CD4-positive, alpha-beta T cell treated with Interleukin-17A for 4 hours (primary cell): ENCODE results near the gene CCNJL.
"Not testable (repeated sequence)": the region's sequence is repeated elsewhere in the genome, so short reads cannot be mapped to it uniquely, and the experiment has no call there.

Experiments
- DNase-seq: peaks from one replicate; pipeline ENCODE4 v3.0.0-alpha.2; 2020; ENCODE audit warnings: mixed read lengths

Gene CCNJL

DNA sequence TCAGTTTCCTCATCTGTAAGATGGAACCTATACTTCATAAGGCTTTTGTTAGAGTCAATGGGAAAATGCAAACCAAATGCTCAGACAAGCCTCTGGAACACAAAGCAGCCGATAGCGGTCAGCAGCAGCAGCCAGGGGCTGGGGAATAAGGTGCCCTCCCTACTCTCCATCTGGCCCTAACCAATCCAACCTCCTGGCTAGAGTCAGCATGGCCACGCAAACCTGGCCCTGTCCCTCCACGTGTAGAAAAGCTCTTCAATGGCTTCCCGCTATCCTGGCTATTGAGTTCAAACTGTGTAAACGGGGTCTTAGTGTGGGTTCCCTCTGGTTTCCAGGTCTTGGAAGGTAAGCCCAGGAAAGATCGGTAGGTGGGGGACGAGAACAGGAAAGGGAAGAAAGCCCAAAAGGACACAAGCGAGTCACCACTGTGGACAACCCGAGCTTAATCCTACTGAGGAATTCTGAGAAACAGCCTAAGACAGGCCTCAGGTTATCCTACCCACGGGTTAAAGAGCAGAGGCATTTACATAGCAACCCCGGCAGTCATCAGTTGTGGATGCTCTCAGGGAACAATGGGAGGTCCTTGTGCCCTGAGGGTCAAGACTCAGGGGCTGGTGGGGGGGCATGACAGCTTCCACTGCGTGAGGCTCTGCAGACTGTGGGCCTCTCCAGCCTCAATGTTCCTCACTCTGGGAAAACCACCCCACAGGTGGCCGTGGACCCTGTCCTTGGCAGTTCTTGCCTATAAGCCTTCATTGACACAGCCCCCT lies 52.2 kb downstream of the CCNJL start:
- DNase-seq: no peak

DNA sequence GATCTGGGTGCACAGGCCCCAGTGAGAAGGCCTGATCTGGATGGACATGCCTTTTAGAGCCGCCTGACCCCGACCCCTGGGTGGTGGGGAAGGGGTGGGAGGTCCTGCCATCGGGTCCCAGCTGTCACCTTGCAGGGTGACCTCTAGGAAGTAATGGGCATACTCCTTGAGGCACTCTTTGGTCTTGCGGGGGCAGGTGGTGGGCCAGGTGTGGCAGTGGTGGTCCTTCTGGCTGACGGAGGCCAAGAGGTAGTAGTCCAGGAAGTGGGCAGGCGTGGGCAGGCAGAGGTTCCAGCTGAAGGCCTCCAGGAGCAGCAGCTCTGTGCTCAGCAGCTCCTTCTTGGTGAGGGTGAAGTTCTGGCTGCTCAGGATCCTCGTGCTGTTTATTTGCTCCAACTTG lies 53.0 kb downstream of the CCNJL start:
- no peak for DNase-seq

DNA sequence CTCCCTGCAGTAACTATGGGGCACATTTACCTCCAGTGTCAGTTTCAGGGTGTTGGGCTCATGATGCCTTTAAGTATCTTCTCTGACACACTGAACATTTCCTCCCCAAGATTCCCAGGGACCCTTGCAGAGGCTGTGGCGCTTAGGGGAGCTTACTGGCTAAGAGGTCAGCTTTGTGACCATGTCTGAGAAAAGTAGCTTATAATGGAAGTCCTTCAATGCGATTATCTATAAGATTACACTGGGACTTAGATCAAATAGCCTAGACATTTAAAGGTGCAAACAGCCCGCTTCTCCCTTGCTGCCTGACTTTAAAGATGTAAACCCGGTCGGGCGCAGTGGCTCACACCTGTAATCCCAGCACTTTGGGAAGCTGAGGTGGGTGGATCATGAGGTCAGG lies 57.7 kb downstream of the CCNJL start:
- no peak for DNase-seq

DNA sequence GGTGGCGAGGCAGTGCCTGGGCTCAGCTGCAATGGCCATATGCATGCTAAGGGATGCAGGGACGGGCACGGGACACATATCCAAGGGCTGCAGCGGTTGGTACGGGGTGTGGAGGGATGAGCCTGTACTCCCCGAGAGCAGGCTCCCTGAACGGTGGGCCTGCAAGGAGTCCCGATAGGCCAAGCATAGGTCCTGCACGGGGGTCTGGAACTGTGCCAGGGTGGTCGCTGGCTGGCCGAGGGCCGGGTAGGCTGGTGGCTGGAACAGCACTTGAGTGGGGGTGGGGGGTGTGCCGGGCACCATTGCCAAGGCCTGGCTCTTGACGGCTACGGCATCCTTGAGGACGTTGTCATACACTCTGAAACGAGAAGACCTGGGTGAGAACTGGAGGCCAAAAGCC lies 58.9 kb downstream of the CCNJL start:
- DNase-seq: no peak

DNA sequence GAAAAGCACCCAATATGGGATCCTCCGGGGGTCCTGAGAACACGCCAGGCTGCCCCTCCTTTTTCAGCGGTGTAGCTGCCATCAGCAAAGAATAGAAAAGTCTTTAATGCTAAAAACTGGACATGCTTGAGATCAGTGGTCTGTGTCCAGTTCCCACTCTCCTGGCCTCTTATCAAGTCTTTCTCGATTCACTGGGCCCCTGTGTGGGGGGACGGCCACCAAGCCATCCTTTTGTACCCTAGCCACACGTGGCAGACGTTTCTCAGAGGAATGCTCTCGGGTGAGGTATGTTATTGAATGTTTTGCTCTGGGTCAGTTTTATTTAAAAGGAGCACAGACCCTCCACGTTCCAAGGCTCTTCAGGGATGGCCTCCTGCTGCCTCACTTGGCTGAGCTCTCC lies 59.4 kb downstream of the CCNJL start:
- no peak for DNase-seq

DNA sequence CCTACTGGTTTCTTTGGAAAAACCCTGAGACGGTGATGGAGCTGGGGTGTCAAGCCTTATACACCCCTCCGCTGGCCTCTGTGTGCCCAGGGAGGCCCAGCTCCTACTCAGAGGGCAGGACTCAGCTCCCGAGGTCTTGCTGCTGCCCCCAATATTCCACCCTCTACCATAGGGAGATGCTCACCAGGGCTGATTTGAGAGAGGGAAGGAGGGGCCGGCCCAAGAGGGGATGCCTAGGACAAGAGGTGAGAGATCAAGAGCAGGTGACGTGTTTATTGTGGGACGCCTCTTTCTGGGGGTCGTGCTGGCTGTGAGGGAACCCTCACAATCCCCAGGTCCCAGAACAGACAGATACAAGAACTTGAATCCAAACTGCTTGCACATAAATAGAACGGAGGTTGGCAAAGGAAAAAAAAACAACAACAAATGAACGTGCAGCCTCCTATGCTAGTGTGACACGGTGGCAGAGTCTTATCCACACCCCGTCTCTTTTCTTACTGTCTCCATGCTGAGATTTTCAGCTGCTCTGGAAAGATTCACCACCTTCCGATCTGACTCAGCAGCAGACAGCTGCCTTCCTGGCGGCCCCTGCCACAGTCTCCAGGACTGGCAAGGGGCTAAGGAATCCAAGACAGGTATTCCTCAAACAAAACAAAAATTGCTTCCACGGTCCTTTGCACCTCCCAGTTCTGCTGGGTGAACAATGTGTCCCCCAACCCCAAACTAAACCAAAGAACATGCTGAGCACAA lies 60.8 kb downstream of the CCNJL start:
- DNase-seq: no peak

DNA sequence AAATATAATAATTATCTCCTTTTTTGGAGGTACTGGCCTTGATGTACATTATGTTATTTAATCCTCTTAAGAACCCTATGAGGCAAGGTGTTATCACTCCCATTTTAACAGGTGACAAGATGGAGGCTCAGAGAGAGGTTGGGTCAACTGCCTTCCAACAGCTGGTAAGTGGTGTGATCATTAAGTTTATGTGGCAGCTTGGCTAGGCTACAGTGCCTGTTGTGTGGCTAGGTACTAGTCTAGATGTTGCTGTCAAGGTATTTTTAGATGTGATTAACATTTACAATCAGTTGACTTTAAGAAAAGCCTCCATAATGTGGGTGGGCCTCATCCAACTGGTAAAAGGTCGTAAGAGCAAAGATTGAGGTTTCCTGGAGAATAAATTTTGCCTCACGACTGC lies 61.5 kb downstream of the CCNJL start:
- no peak for DNase-seq

DNA sequence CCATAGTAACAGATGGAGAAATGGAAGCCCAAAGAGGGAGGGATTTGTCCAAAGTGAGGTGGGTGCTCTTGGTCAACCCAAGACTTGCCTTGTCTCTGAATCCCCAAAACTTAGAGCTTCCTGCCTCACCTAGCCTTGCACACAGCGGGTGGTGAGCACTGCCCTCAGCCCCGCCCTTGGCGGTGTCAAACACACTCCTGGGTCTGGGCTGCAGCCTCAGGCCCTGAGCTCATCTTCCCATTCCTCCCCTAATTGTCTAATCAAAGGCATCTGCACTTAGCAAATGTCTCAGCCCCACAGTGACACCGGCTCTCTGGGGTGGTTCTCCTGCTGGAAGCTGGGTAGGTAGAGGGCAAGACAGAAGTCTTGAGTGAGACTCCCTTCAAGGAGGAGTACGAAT lies 62.1 kb downstream of the CCNJL start:
- no peak for DNase-seq

DNA sequence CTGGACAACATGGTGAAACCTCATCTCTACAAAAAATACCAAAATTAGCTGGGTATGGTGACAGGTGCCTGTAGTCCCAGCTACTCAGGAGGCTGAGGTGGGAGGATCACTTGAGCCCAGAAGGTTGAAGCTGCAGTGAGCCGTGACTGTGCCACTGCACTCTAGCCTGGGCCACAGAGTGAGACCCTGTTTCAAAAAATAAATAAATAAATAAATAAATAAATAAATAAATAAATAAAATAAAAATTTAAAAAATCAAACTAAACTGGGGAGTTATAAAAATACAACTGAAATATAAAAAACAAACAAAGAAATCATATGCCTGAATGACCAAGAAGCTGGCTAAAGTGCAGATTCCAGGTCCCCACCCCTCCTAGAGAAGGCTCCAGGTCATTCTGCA lies 62.8 kb downstream of the CCNJL start:
- not testable (repeated sequence) for DNase-seq

DNA sequence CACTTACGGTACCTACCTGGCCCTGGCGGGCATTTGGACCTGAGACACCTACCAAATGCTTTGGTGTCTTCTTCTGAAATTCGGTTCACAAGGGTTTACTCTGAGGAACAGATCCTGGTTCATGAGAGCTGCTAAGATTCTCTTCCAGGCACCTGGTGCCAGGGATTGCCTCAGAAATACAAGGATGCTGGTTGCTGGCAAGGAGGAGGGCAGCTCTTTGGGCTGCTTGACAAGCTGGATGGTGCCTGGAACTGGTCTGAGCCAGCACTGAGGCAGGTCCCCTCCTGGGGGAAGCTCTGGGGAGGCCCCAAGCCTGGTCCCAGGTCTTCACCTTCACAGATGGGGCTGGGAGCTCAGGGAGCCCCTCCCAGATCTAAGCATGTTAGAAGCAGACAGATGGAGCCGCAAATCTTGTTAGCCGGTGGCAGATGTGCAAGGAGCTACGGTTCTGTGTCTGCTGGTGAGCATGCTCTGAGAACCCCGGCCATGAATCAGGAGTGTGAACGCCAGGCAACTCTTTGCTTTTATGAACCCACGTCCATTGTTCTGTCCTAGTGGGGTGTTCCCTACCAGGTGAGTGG lies 66.8 kb downstream of the CCNJL start:
- DNase-seq: no peak

DNA sequence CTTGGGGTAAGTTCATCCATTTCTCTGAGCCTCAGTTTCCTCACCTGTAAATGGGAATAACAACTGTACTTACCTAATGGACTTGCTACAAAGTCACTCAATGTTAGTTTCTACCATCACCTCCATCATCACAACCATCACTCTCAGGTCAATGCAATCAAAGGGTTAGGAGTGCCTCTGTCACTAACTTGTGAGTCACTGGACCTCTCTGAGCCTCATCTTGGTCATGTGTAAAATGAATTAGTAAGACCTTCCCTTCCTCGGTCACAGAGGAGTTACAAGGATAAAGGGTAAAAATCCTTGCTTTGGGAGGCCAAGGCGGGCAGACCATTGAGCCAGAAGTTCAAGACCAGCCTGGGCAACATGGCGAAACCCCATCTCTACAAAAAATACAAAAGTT lies 70.2 kb downstream of the CCNJL start:
- DNase-seq: no peak

DNA sequence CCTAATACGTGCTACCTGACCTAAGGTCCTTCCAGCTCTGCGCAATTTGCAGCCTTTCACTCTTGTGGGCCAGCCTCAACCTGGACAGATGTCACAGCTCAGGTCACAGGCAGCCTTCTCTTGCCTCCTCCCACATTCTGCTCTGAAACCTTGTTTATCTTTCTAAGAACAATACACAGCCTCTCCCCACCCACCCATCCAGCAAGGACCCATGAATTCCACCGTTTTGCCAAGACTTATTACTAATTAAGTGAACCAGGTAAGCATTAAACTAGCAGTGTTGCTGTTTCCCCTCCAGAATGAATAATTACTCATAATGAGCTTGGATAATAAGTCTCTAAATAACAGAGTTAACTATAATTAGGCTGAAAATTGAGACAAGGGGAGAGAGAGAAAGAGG lies 72.0 kb downstream of the CCNJL start:
- no peak for DNase-seq

DNA sequence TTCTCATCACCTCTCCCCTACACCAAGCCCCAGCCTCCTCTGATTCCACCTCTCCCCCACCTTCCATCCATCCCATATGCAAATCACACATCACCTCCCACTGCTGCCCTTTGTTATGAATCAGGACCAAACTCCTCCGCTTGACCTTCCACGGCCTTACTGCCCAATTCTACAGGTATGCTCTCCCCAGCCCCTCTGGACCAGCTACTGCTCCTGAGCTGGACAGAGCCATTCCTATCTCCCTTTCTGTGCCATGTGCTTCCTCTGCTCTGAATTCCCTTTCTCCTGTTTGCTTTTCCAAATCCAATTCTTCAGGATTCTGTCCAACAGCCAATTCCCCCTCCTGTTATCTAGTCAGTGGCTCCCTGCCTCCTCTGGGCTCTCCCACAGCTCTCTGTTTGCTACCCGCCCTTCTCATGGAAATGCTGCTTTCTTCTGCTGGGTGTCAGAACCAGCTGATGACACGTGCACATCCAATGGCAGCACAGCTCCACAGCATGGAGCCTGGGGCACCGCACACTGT lies 74.7 kb downstream of the CCNJL start:
- no peak for DNase-seq

DNA sequence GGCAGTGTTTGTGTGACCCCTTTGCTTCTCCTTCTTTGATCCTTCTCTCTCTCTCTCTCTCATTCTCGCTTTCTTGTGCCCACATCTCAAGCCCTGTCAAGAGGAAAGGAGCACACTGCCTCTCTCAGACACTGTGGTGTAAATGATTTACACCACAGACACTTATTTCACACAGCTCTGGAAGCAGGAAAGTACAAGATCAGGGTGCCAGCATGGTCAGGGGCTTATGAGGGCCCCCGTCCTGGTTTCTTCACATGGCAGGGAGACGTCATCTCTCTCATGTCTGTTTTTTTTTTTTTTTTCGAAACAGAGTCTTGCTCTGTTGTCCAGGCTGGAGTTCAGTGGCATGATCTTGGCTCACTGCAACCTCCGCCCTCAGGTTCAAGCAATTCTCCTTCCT lies 76.6 kb downstream of the CCNJL start:
- no peak for DNase-seq

DNA sequence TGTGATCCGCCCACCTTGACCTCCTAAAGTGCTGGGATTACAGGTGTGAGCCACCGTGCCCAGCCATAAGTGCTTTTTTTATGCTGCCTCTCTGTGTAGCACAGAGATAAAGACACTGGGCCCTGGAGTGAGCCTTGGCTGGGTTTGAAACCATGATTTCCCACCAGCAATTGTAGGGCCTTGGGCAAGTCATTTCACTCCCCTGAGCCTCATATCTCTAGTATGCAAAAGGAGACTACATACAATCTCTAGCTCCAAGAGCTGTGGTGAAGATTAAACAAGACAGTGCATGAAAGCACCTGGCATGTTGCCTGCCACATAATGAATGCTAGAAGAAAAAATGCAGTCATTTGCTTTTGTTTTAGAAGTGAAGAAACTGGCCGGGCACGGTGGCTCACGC lies 79.1 kb downstream of the CCNJL start:
- no peak for DNase-seq

DNA sequence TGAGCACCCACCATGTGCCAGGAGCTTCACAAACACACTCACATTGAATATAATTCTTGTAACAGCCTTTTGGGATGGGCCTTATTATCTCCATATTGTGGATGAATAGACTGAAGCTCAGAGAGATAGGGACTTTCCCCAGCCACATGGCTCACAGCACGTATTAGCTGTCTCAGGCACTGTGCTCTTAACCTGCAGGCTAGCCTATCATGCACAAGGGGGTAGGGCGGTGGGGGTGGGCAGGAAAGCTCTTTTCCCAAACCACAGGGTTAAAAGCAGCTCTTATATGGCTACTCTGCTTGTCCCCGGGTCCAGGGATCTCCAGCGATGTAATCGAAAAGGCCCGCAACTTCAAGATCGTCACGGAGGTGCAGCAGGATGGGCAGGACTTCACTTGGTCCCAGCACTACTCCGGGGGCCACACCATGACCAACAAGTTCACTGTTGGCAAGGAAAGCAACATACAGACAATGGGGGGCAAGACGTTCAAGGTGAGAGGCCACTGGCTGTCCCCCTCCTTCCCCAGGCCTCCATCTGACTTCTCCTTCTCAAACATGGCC lies 80.5 kb downstream of the CCNJL start:
- no peak for DNase-seq

DNA sequence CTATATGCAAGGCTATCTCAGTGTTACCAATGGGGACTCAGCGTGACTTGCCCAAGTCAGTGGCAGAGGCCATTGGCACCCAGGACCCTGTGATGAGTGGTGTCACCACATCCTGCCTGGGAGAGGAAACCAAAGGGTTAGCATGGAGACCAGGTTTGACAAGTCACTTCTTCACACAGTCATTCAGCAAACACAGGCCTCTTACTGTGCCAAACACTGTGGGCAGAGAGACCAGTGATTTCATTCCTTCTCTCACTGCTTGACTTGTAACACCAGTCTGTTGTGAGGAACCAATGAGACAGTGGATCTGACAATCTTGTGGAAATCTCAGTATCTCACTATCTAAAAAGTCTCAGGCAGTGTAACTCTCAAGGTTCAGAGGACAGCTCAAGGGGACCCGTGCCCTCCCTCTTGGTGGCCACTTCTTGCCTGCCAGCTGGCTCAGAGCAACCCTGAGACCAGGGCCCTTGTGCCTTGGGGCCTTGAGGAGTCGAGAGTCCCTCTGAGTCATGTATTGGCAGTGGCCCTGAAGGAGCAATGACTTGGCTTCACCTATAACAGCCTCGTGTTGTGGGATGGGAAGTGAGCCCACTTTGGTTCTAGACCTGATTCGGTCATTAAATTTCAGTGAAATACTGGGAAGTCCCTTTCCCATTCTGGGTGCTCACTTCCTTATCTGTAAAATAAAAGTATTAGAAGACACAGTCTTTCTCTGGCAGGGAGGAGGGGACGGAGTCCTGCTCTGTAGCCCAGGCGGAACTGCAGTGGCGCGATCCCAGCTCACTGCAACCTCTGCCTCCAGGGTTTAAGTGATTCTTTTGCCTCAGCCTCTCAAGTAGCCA lies 81.5 kb downstream of the CCNJL start:
- no peak for DNase-seq

DNA sequence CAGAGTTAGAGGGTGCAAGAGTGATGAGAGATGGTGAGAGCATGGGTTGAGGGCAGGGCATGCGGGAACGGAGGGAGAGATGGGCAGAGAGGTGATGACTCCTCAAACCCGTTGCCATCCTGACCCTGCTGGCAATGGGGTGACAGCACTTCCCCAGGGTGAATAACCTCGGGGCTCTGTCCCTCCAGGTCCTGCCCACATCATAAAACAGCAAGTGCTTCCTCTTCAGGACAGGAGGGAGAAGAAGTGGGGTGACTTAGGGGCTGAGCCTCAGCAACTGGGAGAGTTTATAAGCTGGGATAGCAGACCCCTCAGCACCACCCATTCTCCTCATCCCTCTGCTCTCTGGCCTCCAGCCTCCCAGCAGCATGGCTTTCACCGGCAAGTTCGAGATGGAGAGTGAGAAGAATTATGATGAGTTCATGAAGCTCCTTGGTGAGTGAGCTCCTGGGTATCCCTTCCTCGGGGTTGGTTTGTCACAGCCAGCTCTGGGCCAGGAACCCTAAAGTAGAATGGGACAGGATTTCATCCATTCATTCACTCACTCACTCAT lies 83.1 kb downstream of the CCNJL start, which contains the start of gene FABP6:
Gene FABP6 (plus strand): TSS at position 317 of the 553 bp plus-strand sequence. CDS start 52 bp downstream, at position 369.
- DNase-seq: no peak

DNA sequence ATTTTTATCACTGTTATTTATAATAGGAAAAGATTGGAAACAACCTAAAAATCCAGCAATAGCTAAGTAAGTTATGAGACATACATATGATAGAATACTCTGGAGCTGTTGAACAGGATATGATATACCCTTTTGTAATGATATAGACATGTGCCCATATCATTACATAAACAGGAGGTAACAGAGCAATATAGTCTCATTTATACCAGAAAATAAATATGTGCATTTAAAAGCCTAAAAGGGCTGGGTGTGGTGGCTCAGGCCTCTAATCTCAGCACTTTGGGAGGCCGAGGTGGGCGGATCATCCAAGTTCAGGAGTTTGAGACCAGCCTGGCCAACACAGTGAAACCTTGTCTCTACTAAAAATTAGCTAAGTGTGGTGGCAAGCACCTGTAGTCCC lies 85.4 kb downstream of the CCNJL start:
- no peak for DNase-seq

DNA sequence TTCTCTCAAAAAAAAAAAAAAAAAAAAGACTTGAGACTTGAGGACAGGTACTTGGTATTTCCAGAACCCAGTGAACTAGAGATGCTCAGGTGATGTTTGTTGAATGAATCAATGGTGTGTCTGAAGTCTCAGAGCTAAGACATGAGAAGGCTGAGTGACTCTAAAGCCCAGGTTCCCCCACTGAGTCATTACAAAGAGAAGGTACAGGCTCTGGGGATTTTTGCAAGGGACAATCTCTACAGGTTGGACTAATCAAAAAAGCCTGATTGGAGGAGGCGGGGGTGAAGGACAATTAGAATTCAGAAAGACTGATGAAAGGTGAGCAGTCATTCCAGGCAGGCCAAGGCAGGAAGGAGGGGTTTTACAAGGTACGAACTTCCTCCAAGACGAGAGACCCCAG lies 91.3 kb downstream of the CCNJL start:
- no peak for DNase-seq

DNA sequence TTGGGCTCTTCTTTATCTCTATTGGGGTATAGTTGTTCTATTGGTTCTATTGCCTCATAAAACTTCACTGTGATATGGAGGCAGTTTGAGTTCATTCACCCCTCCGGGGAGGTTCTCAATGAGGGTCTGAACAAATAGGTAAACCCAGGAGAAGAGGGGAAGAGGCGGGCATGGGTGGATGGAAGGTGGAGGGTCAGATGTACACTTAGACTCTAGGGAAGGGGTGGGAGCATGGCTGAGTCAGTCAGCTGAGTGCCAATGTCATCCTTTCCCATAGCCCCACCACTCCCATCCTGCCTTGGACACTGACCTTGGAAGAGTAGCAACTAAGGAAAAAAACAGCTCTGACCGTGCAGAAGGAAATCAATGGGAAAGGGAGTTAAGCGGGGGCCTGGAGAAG lies 93.0 kb downstream of the CCNJL start:
- no peak for DNase-seq

DNA sequence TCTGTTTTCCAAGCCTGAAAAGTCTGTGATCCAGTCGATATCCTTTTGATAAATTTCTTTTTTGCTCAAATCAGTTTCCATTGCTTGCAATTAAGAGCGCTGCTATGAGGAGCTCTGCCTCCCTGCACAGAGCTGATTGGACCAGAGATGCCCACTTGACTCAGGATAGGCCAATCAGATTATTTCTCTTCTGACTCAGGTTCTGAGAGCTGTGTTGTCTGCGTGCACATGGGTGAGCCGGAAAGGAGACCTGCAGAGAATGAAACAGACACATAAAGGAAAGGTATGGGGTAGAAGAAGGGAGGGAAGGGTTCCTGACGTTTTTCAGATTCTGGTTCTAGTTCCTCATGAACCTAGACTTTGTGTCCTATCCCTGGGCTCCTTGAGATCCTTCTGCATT lies 98.8 kb downstream of the CCNJL start:
- DNase-seq: no peak
